OCI-LY3 (cell line): ENCODE results near the gene PRXL2B.

Experiments
- EZH2phosphoT487 ChIP-seq: fragments of 200-600 bp; shearing (Covaris generic); IDR thresholded peaks from 2 replicates; pipeline ENCODE4 v1.6.1; 2018; ENCODE audit warnings: antibody characterized with exemption, mixed run types, low read depth
- TF ChIP-seq, protein P1 (sequence below): fragments of 200-600, 300-600 bp; sonication (generic); IDR thresholded peaks from 2 replicates; pipeline ENCODE4 v1.5.1; 2014; ENCODE audit warnings: antibody characterized with exemption, low read length, low read depth

DNA sequence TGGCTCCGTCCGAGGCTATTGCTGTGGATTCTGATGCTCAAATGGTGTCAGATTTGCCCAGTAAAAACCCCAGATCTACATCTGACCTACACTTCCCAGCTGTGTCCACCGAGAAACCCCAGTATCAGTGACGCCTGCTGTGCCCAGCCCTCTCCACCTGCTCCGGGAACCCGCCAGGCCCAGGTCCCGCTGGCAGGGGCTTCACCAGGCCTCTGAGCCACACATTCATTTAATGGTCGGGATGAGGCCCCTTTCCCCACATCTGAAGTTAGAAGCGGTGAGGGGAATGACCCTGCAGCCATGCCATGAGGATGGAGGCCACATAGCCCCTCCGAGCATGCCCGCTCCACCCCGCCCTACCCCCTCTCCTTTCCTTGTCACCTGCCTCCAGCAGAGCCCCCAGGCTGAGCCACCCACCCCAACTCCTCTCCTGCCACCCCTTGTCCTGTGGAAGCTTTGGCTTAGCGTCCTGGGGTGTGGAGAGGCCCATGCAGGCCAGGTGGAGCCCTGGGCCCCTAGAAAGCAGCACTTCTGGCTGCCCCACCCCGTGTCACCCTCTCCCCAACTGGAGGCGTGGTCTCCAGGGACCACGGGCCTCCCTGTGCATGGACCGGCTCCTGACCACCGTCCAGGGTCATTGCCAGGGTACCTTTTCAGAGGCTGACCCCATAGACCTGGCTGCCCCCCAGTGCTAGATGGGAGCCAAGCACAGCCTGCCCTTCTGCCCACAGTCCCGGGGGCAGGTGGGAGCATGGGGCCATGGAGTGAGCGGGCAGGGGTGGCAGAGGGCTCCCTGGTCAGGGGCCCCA lies 22.4 kb upstream of the PRXL2B start:
- TF ChIP-seq, protein P1, sequence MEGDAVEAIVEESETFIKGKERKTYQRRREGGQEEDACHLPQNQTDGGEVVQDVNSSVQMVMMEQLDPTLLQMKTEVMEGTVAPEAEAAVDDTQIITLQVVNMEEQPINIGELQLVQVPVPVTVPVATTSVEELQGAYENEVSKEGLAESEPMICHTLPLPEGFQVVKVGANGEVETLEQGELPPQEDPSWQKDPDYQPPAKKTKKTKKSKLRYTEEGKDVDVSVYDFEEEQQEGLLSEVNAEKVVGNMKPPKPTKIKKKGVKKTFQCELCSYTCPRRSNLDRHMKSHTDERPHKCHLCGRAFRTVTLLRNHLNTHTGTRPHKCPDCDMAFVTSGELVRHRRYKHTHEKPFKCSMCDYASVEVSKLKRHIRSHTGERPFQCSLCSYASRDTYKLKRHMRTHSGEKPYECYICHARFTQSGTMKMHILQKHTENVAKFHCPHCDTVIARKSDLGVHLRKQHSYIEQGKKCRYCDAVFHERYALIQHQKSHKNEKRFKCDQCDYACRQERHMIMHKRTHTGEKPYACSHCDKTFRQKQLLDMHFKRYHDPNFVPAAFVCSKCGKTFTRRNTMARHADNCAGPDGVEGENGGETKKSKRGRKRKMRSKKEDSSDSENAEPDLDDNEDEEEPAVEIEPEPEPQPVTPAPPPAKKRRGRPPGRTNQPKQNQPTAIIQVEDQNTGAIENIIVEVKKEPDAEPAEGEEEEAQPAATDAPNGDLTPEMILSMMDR: no peak
- no peak for TF ChIP-seq EZH2phosphoT487
